ENCODE results near the gene DPF3. TPM values are rescaled to one million over a fixed set of nuclear protein-coding genes. Genes with fewer than 3 reads are reported as not detected.
"Not testable (repeated sequence)": the region's sequence is repeated elsewhere in the genome, so short reads cannot be mapped to it uniquely, and the experiment has no call there.

Gene DPF3
- total RNA-seq, 2 donors from 2014 or later, result 18.9 to 23.3 TPM

DNA sequence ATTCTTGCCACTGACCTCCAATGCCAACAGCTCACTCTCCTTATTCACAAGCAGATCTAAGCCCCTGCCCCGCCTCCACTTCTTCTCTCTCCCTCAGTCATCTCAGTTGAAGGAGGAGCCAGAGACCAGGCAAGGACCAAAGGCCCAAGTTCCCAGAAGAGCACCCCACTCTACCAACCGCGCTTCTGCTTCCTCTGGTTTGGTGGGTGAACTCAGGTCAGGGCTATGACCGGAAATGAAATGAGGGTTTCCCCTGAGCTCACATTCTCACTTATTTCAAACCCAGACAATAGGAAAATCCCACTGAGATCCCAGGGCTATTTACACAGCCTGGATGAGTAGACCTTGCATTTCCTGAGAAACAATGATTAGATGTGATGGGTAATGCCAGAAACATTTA, 9.9 kb downstream of the DPF3 start:
- DNase-seq (no peak), ATAC-seq (no peak)
- intact Hi-C loops (cut with DNase I), result no loop called here

DNA sequence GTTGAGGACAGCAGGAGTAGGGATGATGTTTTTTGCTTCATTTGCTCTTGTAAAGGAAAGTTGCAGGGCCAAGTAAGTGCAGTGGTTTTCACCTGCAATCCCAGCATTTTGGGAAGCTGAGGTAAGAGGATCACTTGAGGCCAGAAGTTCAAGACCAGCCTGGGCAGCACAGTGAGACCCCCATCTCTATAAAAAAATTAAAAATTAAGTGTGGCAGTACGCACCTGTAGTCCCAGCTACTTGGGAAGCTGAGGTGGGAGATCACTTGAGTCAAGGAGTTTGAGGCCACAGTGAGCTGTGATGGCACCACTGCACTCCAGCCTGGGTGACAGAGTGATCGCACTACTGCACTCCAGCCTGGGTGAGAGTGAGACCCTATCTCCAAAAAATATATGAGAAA, 10.8 kb downstream of the DPF3 start:
- DNase-seq, result no peak
- no peak for ATAC-seq
- intact Hi-C loops (cut with DNase I), result no loop called here

DNA sequence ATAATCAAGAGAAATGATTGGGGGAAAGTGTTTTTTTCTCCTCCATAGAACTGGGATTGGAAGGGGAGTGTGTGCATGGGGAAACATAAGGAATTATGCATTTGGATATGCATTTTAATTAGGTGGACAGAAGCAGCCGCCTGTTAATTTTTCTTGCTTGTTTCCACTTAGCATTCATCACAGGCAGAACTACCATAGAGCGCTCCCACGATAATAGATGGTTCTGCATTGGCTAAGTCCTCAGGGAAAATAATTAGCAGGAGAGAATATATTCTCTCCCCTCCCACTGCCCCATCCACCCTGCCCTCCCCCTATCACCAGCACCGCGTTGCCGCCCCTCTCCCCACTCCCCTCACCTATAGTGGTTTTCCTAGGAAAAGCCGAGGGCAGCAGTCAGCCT, 11.4 kb downstream of the DPF3 start:
- intact Hi-C loops (cut with DNase I), result no loop called here
- DNase-seq (no peak), ATAC-seq (no peak)

DNA sequence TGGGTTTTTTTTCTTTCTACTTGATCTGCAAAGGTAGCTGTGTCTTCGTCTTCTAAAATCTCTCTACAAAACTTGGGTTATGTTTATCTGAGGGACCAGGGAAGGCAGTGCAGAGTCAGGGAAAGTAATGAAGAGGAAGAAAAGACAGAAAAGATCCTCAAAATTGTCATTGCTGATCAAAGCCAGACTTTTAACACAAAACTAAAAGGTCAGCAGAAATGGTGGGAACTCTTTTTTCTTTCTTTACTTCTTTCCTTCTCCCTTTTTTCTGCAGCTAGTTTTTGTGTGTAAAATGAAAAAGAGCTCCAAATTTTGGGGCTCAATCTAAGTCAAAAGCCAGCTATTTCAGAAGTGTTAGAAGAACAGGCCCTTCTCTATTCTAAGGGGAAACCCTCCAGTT, 11.9 kb downstream of the DPF3 start:
- DNase-seq, result no peak
- ATAC-seq, result no peak
- intact Hi-C loops (cut with DNase I), result no loop called here

DNA sequence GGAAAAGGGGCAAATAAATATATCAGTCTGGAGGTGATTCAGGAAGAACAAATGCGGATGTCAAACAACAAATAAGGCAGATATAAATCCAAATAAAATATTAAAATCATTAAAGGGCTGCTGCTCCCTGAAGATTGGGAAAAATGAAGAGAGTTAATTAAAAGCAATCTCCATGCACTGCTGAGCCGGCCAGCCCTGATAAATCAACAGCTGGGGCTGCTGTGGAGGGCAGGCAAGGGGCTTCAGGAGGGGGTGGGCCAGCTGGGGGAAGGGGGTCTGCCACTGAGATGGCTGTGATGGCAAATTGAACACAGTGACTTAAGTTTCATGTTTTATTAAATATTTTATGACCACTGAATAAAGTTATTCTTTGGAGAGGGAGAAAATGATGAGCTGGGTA, 12.4 kb downstream of the DPF3 start:
- DNase-seq (no peak), ATAC-seq (no peak)
- intact Hi-C loops (cut with DNase I), result no loop called here

DNA sequence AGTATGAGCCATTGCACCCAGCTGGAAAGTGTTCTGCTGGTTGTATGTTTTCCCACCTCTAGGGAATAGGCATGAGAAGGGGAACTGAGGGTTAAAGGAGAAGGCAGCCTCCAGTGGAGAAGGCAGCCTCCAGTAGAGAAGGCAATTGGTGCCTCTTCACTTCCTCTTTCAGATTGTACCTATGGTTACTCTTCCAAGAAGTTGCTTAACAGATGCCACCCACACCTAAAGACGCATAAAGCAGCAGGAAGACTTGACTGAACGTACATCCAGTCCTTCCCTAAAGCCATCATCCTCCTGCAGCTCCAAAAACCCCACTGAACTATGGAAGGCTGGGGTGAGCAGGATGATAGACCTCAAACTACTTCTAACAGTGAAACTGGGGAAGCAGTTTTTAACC, 13.1 kb downstream of the DPF3 start:
- ATAC-seq, result no peak
- no peak for DNase-seq
- intact Hi-C loops (cut with DNase I), result no loop called here

DNA sequence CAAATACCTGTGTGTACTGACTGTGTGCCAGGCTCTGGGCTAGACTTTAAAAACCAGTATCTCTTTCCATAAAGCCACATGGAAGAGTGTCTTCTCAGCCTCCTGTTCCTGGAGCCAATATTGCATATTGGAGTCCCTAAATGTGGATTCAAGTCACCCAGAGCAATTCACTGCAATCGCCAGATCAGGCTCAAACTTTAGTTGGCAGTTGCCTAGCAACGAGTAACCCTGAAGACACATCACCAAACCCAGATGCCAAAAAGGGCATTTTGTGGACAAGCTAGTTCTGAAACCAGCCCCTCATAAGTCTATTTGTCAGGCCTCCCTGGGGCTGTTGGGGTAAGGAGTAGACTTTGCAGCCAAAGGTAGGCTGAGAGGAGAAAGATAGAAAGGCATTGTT, 13.7 kb downstream of the DPF3 start:
- ATAC-seq (no peak), DNase-seq (no peak)
- intact Hi-C loops (cut with DNase I), result no loop called here

DNA sequence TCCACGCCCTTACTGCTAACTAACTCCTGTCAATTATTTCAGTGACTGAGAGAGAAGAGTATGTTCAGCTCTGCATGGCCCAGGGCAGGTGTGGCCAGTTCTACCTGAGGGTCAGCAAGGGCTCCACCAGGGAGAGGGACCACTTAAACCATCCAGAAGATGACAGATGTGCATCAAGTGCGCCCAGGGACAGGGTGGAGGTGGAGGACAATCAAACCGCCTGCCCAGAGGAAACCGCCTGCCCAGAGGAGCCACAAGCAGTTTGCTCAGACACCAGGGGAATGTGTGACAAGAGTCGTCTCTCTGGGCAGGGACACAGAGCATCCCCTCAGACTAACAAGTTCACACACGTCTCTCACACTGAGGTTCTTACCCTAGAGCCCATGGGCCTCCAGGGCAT, 14.5 kb downstream of the DPF3 start:
- DNase-seq (no peak), ATAC-seq (no peak)
- intact Hi-C loops (cut with DNase I), result no loop called here

DNA sequence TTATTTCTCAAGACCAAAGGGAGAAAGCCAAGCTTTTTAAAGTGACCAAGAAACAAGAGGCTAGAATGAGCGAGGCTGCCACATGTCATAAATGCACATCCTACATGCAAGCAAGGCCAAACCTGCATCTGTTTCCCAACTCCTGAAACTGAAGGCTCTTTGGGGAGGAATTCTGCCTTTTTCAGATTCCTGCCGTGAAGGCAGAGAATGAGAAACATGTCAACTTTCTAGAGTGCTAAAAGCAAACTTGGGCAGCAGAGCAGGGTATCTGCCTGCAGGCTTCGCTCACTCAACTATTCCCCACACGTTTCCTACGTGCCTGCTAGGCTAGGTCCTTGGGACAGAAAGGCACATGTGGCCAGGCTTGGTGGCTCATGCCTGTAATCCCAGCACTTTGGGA, 15.2 kb downstream of the DPF3 start:
- ATAC-seq, result no peak
- DNase-seq, result no peak
- intact Hi-C loops (cut with DNase I), result no loop called here

DNA sequence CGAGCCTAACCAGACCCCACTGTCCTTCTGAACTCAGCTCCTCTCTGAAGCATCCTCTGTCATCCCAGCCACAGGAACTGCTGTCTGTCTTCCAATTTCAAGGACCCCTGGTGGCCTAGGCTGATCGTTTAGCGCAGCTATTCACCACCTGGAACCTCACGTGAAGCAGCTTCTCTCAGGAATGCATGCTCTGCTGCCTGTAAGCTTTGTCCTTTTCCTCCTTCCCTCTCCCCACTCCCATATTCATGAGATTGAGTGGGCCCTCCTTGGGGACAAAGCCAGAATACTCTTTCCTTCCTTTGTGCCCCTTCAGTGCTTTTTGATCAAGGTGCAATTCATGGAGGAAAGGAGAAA, 17.2 kb downstream of the DPF3 start:
- DNase-seq, result no peak
- intact Hi-C loops (cut with DNase I), result no loop called here
- no peak for ATAC-seq

DNA sequence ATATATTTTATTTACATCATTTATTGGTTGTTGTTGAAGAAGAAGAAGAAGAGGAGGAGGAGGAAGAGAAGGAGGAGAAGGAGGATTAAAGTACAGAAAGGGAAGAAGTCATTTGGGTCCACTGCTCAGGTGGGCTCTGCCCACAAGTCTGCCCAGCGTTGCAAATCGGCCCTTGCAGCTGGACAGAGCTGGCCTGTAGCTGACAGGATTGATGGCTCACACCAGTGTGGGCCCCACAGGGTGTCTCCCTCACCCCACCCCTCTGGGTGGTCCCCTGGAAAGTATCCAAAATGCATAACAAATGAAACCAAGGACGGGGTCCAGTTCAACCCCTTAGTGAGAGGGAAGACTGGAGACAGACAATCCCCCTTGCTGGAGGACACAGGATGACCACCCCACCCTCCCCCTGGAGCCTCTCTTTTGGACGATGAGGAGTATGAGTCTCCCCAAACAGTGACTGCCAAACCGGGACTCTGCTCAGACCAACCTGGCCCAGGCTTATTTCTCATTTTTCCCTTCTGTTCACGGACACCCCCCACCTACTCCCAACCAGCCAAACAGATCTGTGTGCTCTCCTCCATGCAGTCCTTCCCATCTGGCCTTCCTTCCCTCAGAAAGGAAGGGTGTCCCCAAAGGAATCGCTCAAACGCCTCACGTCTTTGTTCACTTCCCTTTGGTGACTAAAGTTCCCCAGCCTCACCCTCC, 17.7 kb downstream of the DPF3 start:
- no peak for DNase-seq
- intact Hi-C loops (cut with DNase I), result no loop called here
- ATAC-seq, result no peak

DNA sequence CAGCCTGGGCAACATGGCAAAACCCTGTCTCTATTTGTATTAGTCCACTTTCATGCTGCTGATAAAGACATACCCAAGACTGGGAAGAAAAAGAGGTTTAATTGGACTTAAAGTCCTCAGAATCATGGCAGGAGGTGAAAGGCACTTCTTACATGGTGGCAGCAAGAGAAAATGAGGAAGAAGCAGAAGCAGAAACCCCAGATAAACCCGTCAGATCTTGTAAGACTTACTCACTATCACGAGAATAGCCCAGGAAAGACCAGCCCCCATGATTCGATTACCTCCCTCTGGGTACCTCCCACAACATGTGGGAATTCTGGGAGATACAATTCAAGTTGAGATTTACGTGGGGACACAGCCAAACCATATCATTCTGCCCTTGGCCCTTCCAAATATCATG, 23.0 kb downstream of the DPF3 start:
- intact Hi-C loops (cut with DNase I); DNase-seq; ATAC-seq: not testable (repeated sequence)

DNA sequence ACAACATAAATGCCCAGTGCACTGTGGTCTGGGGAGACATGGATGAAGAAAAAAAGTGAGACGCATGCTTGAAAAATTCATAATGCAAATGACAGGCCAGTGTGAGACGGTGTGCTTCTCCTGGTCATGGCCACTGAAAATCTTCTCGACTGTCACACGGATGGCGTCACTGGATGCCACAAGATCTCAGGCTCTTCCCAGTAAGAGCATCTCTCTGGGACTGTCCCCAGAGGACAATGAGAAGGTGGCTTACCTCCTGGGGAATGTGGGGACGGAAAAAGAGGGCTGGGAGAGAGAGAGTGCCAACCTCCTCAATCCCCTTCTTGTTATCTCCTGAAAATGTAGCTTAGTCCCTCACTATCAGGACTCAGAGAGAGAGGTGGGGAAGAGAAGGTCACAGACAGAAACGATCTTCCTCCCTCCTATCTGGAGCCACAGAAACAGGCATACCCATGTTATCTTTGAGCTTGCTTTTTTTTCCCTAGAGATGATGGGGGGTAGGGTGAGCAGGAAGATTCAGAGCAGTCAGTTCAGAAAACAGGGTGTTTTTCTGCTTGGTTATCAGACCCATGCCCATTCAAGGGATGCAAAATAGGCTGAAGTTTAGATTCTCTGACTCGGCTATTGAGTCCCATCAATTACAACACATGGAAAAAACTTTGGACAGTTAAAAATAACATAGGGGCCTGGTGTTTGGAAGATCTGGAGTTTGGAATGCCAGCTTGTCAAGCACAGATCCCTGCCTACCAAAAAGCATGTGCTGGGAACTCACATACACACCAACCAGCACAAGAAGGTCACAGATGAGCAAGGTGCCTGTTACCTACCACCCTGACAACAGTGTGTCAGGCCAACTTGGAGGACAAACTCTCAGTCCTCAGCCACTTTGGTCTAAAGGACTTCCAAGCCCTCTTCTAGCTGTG, 24.2 kb downstream of the DPF3 start:
- intact Hi-C loops (cut with DNase I), result no loop called here
- DNase-seq (no peak), ATAC-seq (peak; percentile 58 to 74)

DNA sequence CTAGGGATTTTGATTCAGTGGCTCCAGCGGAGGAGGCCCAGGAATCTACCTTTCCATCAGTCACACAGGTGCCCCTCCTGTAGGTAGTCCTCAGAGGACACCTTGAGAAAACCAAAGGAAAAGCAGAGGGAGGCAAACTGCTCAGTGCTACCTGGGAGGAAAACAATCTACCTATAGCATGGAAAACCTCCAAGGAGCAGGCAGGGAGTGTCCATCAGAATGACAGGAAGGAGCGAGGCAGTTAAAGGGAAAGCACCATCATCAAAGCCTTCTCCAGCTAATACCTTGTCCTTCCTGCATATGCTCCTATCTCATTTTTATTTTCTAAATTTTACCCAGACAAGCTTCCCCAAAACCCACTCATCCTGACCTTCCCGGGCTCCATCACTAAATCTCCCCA, 25.4 kb downstream of the DPF3 start:
- intact Hi-C loops (cut with DNase I), result no loop called here
- ATAC-seq (no peak), DNase-seq (no peak)

DNA sequence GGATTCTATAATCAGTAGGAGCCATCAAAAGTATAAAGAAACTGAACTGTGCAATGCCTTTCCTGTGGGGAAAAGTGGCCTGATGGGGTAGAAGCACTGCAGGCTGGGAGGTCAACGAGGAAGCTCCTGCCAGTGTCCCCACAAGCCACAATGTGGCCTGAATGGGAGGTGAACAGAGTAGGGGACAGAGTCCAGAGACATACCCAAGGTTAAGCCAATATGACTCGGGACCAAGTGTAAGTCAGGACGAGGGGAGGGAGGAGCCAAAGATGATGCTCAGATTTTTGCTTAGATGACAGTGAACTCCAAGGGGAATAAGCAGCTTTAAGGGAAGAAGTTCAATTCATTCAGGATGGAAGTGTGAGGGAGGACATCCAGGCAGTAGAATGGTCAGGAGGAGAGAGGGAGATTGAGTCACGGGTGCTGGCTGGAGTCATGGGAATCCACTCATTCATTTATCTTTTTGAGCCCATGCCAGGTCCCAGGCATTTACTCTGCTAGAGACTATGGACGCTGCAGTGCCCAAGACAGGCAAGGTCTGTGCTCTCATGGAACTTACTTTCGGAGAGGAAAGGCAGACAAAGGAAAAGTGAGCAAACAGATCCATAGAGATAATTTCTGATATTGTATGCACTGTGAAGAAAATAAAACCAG, 29.1 kb downstream of the DPF3 start:
- intact Hi-C loops (cut with DNase I), result no loop called here
- DNase-seq (no peak), ATAC-seq (peak in 1 of 2 donors; percentile 83)

DNA sequence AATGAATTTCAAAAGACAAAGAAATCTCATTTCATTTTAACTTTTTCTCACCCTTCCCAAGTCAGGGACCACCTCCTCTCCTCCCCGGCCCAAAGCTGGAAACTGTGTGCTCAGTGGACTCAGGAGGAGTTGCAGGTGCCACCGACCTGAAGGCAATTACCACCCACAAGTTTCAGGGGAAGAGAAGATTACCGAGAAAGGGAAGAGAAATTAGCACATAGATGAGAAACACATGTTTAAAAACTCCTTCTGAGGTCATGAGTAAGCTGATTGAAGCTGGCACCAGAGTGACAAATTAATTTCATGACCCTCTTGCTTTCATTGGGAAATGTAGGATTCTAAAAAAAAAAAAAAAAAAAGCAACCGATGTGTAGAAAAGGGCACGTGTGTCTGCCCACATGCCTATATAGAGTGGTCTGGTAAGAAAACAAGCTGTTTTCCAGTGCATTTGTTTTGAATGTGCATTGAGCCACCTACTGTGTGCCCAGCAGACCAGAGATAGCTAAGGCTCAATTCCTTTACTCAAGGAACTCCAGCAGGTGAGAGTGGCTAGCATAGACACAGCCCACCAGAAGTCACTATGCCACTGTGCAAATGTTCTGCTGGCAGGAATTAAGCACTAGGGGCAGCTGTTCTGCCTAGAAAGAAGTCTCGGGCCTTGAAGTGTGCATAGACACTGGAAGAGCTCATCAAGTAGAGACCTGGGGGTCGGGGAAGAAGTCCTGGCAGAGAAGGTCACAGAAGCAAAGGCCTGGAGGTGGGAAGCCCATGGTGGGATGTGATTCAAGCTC, 30.5 kb downstream of the DPF3 start:
- ATAC-seq (no peak), DNase-seq (no peak)
- intact Hi-C loops (cut with DNase I), result no loop called here

DNA sequence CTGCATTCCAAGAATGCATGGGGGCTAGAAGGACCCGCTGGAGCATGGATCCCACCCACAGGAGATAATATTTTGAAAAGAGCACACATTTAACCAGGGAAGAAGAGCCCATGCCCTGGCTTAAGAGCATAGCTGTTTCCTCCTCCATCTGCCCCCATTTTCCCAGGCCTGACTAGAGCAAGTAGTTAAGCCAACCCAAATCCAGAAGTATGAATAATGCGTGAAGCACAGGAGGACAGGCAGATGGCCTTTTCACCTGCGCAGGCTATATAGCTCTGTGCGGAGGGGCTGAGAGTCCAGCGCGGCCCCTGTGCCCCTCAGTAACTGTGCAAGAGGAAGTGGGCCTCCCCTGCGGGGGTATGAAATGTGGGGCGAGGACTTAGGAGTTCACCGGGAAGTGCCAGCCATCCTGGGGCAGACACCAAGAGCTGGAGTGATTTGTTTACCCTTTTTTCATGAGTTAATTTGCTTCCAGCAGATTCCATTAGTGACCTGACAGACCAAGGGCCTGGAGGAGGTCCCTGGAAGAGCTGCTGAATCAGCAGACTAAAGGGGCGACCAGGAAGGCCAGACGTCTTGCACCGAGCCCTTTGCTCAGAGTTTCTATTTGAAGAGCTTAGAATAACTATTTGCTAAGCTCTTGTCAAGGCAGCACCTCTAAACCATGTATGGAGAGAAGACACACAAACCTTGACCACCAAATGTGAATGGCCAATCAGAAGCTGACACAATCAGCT, 37.2 kb downstream of the DPF3 start:
- no peak for ATAC-seq
- intact Hi-C loops (cut with DNase I), result no loop called here
- DNase-seq, result no peak

DNA sequence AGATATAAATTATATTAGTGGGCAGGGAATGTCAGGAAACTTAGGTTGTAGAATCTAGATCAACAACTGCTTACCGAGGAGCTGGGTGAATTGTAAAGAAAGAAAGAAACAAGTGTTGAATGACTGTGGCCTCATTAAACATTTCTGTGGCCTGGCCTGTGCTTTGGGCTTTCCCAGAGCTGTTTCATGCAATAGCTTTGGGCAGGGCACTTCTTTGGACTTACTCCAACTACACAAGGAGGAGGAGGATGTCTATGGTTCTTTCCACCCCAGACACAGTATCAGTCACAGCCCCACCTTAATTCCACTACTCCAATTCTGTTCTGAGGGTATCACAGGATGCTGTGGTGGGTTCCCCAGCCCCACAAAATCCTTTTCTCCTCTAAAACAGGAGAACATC, 38.0 kb downstream of the DPF3 start:
- ATAC-seq, result peak in 1 of 2 donors; percentile 55
- intact Hi-C loops (cut with DNase I), result no loop called here

DNA sequence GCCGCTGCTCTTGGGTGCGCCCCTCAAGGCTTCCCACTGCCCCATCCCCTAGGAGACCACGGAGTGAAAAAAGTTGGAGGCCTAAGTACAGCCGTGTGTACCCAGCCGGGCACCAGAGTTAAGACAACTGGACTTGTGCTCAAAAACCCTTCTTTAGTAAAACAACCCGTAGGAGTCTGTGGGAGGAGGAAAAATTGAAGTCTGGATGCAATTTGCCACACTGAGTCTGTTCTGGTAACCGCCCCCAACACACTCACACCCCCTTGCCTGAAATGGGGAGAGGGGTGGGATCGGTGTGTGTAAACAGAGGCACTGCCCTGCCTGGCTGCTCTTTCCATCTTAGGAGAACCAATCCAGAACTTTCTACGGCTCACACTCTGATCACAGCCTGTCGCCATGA, 41.7 kb downstream of the DPF3 start:
- ATAC-seq (no peak), DNase-seq (no peak)

More for the DNA sequence above, 38.0 kb downstream of the DPF3 start:
- no peak for DNase-seq

More for the DNA sequence above, 41.7 kb downstream of the DPF3 start:
- intact Hi-C loops (cut with DNase I), result no loop called here

Measured in left cardiac atrium (tissue), 4 donors.